Measurements from ENCODE around the gene ZNF789. TPM values are rescaled to one million over a fixed set of nuclear protein-coding genes. Genes with fewer than 3 reads are reported as not detected.
A peak's percentile ranks its signal among the peaks of the same experiment; 100 is the strongest.

Gene ZNF789
- total and polyA plus RNA-seq, 9 of the 15 experiments (the other 6 are each of a cell fraction or from before 2014, with no cell fraction given), result 6.1 to 57.0 (median 24.8) TPM

DNA sequence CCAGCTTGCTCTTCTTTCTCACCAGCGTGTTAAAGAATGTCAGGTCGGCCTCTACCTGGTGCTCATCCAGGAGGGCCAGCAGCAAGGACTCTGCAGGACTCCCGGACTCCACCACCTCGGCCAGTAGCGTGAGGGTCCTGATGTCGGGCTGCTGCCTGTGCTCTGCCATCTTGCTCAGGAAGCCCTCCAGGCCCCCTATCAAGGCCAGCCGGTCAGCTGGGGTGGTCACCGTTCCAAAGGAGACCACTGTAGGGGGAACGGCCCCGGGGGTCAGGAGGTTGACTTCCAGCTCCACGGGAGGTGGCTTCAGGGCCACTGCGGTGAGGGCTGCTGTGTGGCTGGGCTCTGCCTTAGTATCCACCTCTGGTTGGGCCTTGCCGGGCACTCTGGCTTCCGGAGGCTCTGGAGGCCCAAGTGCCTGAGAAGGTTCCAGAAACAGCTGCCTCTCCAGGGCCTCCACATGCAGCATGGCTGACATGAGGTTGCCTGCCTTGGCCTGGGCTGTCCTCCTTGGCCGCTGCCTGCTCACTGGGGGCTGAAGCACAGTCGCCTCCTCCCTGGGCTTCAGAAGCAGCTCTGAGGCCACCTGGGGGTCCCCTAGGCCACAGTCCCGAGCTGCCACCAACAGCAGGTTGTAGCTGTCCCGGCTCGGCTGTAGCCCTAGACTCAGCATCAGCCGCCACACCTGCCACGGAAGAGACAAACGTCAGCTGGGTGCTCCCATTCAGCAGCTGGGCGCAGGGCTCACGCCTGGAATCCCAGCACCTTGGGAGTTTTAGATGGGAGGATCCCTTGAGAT lies 47.6 kb upstream of the ZNF789 start:
- Histone ChIP-seq H3K9ac (ENCODE audit: insufficient read depth in 1 of 2, low read depth in 2 of 2, low read length in 2 of 2) (peak overlapping the region in 1 of 2 experiments; percentile 8; a peak in 1 of 4 replicates), H3K27ac (ENCODE audit: extremely low read depth, low read depth, low read length) (no peak overlapping the region), H3K27me3 (ENCODE audit: control insufficient read depth in 2 of 2, insufficient read depth in 2 of 2, low read length in 2 of 2) (no peaks in the 10 kb centered on the region), H3K79me2 (ENCODE audit: control insufficient read depth, insufficient read depth, low read length) (peaks cover 4% of the 10 kb centered on the region; the same call in 1 of the 3 replicates), H2AFZ (ENCODE audit: low read depth, low read length) (no peak overlapping the region), H3K9me3 (replicated peaks; ENCODE audit: control insufficient read depth, insufficient read depth, low read depth, low read length) (no peaks in the 10 kb centered on the region), H3K36me3 (ENCODE audit: control insufficient read depth, insufficient read depth, low read length) (peaks cover 76% of the 10 kb centered on the region), H3K9me1 (ENCODE audit: control insufficient read depth, insufficient read depth, low read length) (peaks cover 7% of the 10 kb centered on the region), H4K20me1 (replicated peaks; ENCODE audit: control insufficient read depth, insufficient read depth, low read length) (peaks cover 6% of the 10 kb centered on the region), H3K4me1 (replicated peaks in 1 of 2; ENCODE audit: control insufficient read depth in 2 of 2, insufficient read depth in 2 of 2, low read length in 2 of 2) (peaks cover 9 to 23% of the 10 kb centered on the region in 2 experiments; a peak in 4 of 5 replicates), H3K4me3 (no peak overlapping the region), H3K4me2 (ENCODE audit: insufficient read depth, low read length) (no peak overlapping the region)
- in situ Hi-C loops (cut with MboI) (no loop called here), intact Hi-C loops (cut with micrococcal nuclease) (no loop called here)
- TF ChIP-seq RBFOX2 (IDR thresholded peaks at IDR 0.05; ENCODE audit: low read depth, low read length) (peak; percentile 48), POLR2G (IDR thresholded peaks at IDR 0.05; ENCODE audit: low read depth, low read length) (peak; percentile 45; the same call in 1 of the 2 replicates), SAFB (IDR thresholded peaks at IDR 0.05; ENCODE audit: borderline replicate concordance, low read depth, low read length) (no peak)
- TF ChIP-seq, protein P1, sequence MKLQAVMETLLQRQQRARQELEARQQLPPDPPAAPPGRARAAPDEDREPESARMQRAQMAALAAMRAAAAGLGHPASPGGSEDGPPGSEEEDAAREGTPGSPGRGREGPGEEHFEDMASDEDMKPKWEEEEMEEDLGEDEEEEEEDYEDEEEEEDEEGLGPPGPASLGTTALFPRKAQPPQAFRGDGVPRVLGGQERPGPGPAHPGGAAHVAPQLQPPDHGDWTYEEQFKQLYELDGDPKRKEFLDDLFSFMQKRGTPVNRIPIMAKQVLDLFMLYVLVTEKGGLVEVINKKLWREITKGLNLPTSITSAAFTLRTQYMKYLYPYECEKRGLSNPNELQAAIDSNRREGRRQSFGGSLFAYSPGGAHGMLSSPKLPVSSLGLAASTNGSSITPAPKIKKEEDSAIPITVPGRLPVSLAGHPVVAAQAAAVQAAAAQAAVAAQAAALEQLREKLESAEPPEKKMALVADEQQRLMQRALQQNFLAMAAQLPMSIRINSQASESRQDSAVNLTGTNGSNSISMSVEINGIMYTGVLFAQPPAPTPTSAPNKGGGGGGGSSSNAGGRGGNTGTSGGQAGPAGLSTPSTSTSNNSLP (IDR thresholded peaks at IDR 0.05; ENCODE audit: borderline replicate concordance, low read depth, low read length), result no peak
- ATAC-seq, result no peak
- no TSS peak for BruUV-seq (replicated peaks)
- CTCF ChIA-PET (ENCODE audit: low intra/inter-chr PET ratio), result no interaction called here
- POLR2A ChIA-PET, result interaction anchor here (0.8 to 1.7 kb wide), 5 partner anchors 8 to 39 kb away, joined by 3 to 12 read pairs (median 3); partner anchors contain the start of genes BUD31 and PDAP1
- no peak for DNase-seq (ENCODE audit: extremely low read depth in 1 of 4, low spot score in 3 of 4)
- WGBS (ENCODE audit: insufficient coverage, low coverage, missing lambda C conversion rate), result 92% methylated on average over 24 of the region's 24 CpGs
- no peak for FAIRE-seq

All from K562 (cell line).